ENCODE measurements around the gene NFASC. TPM values are rescaled to one million over a fixed set of nuclear protein-coding genes. Genes with fewer than 3 reads are reported as not detected.

NFASC gene
- total RNA-seq, 1 experiment from 2014 or later, result 20.1 TPM

DNA sequence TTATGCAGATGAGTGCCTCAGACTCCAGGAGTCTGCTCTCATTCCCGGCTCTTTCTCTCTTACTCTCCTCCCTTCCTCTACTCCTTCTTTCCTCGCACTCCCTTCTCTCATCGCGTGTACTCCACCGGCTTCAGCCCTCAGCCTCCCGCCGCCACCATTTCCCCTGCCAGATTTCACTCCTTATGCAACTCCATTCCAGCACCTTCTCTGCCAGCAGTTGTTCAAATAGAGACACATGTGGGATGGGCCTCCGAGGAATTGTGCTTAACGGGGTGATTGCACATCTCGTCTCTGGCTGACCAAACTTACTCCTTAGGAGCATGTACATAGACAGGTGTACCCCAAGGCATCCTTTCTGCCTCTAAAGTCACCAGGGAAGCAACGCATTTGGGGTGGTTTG is 174.5 kb downstream of the NFASC start (continued):
- TF ChIP-seq CREB1 (CRISPR knock-in tag; IDR thresholded peaks at IDR 0.05) (no peak), GTF2I (CRISPR knock-in tag; conservative IDR thresholded peaks at IDR 0.05) (no peak), JUN (CRISPR knock-in tag; IDR thresholded peaks at IDR 0.05) (no peak), NR2C2 (CRISPR knock-in tag; IDR thresholded peaks at IDR 0.05) (no peak)
- TF ChIP-seq, protein P1, sequence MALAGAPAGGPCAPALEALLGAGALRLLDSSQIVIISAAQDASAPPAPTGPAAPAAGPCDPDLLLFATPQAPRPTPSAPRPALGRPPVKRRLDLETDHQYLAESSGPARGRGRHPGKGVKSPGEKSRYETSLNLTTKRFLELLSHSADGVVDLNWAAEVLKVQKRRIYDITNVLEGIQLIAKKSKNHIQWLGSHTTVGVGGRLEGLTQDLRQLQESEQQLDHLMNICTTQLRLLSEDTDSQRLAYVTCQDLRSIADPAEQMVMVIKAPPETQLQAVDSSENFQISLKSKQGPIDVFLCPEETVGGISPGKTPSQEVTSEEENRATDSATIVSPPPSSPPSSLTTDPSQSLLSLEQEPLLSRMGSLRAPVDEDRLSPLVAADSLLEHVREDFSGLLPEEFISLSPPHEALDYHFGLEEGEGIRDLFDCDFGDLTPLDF (CRISPR knock-in tag; IDR thresholded peaks at IDR 0.05), result no peak

DNA sequence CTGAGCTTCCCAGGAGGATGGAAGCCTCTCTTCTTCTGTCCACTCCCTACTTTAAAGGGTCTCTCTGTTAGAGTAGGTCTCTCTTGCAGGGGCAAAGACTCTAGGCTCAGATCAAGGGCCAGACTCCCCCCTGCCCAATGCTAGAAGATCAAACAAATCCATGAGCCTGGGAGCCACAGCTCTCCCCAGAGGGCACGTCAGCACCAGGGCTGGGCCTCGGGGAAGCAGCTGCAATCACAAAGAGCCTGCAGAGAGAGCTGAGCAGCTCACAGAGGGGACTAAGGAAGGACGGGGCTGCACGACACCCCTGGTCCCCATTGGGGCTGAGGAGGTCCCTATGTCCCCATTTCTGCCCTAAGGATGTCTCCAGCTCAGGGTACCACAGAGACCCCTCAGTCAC is 176.2 kb downstream of the NFASC start:
- no peak overlapping the region for H3K4me3 Mint-ChIP-seq
- H3K27ac Mint-ChIP-seq, result no peak overlapping the region
- peaks cover 27% of the 10 kb centered on the region for H3K27me3 Mint-ChIP-seq (ENCODE audit: low read depth)
- no peaks in the 10 kb centered on the region for H3K9me3 Mint-ChIP-seq
- no peaks in the 10 kb centered on the region for H3K36me3 Mint-ChIP-seq
- POLR2A ChIA-PET, result no interaction called here
- TF ChIP-seq ATF1 (CRISPR knock-in tag; IDR thresholded peaks at IDR 0.05) (no peak), IRF2 (CRISPR knock-in tag; IDR thresholded peaks at IDR 0.05; ENCODE audit: borderline replicate concordance, low read depth) (no peak), SMAD3 (CRISPR knock-in tag; IDR thresholded peaks at IDR 0.05; ENCODE audit: borderline replicate concordance) (no peak), PRRX2 (CRISPR knock-in tag; IDR thresholded peaks at IDR 0.05) (no peak), NFE2L1 (CRISPR knock-in tag; IDR thresholded peaks at IDR 0.05) (no peak), ZNF671 (CRISPR knock-in tag; IDR thresholded peaks at IDR 0.05) (no peak), NR1H2 (CRISPR knock-in tag; IDR thresholded peaks at IDR 0.05) (no peak)
- TF ChIP-seq, protein P2, sequence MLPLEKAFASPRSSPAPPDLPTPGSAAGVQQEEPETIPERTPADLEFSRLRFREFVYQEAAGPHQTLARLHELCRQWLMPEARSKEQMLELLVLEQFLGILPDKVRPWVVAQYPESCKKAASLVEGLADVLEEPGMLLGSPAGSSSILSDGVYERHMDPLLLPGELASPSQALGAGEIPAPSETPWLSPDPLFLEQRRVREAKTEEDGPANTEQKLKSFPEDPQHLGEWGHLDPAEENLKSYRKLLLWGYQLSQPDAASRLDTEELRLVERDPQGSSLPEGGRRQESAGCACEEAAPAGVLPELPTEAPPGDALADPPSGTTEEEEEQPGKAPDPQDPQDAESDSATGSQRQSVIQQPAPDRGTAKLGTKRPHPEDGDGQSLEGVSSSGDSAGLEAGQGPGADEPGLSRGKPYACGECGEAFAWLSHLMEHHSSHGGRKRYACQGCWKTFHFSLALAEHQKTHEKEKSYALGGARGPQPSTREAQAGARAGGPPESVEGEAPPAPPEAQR (CRISPR knock-in tag; IDR thresholded peaks at IDR 0.05), result no peak
- ATAC-seq, result no peak
- H3K4me1 Mint-ChIP-seq, result peaks cover 33% of the 10 kb centered on the region
- no peak for DNase-seq (ENCODE audit: low spot score)
- CTCF ChIA-PET, result interaction anchor here (0.5 to 5.3 kb wide), 6 partner anchors 15 to 398 kb away, joined by 3 to 64 read pairs (median 3); no protein-coding TSS in a partner anchor

DNA sequence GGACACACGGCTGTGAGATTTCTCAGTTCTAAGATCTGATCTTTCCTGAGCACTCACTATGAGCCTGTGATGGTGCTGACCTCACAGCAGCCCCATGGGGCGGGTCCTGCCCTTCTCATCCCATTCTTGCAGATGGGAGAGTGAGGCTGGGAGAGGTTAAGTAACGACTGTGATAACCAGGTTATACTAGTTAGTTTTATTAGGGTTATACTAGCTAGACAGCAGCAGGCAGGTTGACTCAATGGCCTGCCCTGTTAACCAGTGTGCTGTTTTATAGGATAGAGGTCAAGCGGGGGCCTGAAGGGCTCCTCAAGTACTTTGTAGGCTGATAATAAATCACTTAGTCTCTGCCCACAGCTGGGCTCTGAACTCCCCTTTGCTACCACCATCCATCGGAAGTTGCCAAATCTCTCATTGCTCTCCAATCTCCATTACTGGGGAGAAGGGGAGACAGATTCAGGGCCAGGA is 177.1 kb downstream of the NFASC start:
- CTCF ChIA-PET, result interaction anchor here (2.8 to 5.3 kb wide), 2 partner anchors 14 to 58 kb away, joined by 10 to 64 read pairs; no protein-coding TSS in a partner anchor
- ATAC-seq, result no peak
- Mint-ChIP-seq H3K4me1 (peaks cover 33% of the 10 kb centered on the region), H3K9me3 (no peaks in the 10 kb centered on the region), H3K27ac (no peak overlapping the region), H3K36me3 (no peaks in the 10 kb centered on the region), H3K4me3 (no peak overlapping the region), H3K27me3 (ENCODE audit: low read depth) (peaks cover 18% of the 10 kb centered on the region)
- DNase-seq (ENCODE audit: low spot score), result no peak
- POLR2A ChIA-PET, result no interaction called here
- TF ChIP-seq, protein P3, sequence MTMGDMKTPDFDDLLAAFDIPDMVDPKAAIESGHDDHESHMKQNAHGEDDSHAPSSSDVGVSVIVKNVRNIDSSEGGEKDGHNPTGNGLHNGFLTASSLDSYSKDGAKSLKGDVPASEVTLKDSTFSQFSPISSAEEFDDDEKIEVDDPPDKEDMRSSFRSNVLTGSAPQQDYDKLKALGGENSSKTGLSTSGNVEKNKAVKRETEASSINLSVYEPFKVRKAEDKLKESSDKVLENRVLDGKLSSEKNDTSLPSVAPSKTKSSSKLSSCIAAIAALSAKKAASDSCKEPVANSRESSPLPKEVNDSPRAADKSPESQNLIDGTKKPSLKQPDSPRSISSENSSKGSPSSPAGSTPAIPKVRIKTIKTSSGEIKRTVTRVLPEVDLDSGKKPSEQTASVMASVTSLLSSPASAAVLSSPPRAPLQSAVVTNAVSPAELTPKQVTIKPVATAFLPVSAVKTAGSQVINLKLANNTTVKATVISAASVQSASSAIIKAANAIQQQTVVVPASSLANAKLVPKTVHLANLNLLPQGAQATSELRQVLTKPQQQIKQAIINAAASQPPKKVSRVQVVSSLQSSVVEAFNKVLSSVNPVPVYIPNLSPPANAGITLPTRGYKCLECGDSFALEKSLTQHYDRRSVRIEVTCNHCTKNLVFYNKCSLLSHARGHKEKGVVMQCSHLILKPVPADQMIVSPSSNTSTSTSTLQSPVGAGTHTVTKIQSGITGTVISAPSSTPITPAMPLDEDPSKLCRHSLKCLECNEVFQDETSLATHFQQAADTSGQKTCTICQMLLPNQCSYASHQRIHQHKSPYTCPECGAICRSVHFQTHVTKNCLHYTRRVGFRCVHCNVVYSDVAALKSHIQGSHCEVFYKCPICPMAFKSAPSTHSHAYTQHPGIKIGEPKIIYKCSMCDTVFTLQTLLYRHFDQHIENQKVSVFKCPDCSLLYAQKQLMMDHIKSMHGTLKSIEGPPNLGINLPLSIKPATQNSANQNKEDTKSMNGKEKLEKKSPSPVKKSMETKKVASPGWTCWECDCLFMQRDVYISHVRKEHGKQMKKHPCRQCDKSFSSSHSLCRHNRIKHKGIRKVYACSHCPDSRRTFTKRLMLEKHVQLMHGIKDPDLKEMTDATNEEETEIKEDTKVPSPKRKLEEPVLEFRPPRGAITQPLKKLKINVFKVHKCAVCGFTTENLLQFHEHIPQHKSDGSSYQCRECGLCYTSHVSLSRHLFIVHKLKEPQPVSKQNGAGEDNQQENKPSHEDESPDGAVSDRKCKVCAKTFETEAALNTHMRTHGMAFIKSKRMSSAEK (CRISPR knock-in tag; IDR thresholded peaks at IDR 0.05; ENCODE audit: borderline replicate concordance), result no peak
- TF ChIP-seq, protein P4, sequence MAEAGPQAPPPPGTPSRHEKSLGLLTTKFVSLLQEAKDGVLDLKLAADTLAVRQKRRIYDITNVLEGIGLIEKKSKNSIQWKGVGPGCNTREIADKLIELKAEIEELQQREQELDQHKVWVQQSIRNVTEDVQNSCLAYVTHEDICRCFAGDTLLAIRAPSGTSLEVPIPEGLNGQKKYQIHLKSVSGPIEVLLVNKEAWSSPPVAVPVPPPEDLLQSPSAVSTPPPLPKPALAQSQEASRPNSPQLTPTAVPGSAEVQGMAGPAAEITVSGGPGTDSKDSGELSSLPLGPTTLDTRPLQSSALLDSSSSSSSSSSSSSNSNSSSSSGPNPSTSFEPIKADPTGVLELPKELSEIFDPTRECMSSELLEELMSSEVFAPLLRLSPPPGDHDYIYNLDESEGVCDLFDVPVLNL (CRISPR knock-in tag; IDR thresholded peaks at IDR 0.05; ENCODE audit: borderline replicate concordance, low read depth), result no peak
- TF ChIP-seq, protein P5, sequence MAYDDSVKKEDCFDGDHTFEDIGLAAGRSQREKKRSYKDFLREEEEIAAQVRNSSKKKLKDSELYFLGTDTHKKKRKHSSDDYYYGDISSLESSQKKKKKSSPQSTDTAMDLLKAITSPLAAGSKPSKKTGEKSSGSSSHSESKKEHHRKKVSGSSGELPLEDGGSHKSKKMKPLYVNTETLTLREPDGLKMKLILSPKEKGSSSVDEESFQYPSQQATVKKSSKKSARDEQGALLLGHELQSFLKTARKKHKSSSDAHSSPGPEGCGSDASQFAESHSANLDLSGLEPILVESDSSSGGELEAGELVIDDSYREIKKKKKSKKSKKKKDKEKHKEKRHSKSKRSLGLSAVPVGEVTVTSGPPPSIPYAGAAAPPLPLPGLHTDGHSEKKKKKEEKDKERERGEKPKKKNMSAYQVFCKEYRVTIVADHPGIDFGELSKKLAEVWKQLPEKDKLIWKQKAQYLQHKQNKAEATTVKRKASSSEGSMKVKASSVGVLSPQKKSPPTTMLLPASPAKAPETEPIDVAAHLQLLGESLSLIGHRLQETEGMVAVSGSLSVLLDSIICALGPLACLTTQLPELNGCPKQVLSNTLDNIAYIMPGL (CRISPR knock-in tag; IDR thresholded peaks at IDR 0.05), result no peak
- TF ChIP-seq MYBL2 (CRISPR knock-in tag; IDR thresholded peaks at IDR 0.05) (no peak), TP53 (CRISPR knock-in tag; IDR thresholded peaks at IDR 0.05) (no peak), RORB (CRISPR knock-in tag; IDR thresholded peaks at IDR 0.05) (no peak), JUN (CRISPR knock-in tag; IDR thresholded peaks at IDR 0.05) (no peak), GTF2I (CRISPR knock-in tag; conservative IDR thresholded peaks at IDR 0.05) (no peak)
- TF ChIP-seq, protein P6, sequence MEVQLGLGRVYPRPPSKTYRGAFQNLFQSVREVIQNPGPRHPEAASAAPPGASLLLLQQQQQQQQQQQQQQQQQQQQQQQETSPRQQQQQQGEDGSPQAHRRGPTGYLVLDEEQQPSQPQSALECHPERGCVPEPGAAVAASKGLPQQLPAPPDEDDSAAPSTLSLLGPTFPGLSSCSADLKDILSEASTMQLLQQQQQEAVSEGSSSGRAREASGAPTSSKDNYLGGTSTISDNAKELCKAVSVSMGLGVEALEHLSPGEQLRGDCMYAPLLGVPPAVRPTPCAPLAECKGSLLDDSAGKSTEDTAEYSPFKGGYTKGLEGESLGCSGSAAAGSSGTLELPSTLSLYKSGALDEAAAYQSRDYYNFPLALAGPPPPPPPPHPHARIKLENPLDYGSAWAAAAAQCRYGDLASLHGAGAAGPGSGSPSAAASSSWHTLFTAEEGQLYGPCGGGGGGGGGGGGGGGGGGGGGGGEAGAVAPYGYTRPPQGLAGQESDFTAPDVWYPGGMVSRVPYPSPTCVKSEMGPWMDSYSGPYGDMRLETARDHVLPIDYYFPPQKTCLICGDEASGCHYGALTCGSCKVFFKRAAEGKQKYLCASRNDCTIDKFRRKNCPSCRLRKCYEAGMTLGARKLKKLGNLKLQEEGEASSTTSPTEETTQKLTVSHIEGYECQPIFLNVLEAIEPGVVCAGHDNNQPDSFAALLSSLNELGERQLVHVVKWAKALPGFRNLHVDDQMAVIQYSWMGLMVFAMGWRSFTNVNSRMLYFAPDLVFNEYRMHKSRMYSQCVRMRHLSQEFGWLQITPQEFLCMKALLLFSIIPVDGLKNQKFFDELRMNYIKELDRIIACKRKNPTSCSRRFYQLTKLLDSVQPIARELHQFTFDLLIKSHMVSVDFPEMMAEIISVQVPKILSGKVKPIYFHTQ (CRISPR knock-in tag; IDR thresholded peaks at IDR 0.05), result no peak
- TF ChIP-seq, protein P7, sequence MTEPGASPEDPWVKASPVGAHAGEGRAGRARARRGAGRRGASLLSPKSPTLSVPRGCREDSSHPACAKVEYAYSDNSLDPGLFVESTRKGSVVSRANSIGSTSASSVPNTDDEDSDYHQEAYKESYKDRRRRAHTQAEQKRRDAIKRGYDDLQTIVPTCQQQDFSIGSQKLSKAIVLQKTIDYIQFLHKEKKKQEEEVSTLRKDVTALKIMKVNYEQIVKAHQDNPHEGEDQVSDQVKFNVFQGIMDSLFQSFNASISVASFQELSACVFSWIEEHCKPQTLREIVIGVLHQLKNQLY (CRISPR knock-in tag; IDR thresholded peaks at IDR 0.05), result no peak

Measured in WTC11 (cell line).